ENCODE results near the gene TLNRD1. TPM values are rescaled to one million over a fixed set of nuclear protein-coding genes. Genes with fewer than 3 reads are reported as not detected.

TLNRD1 gene
- total RNA-seq, 1 experiment from 2014 or later: 24.7 TPM

DNA sequence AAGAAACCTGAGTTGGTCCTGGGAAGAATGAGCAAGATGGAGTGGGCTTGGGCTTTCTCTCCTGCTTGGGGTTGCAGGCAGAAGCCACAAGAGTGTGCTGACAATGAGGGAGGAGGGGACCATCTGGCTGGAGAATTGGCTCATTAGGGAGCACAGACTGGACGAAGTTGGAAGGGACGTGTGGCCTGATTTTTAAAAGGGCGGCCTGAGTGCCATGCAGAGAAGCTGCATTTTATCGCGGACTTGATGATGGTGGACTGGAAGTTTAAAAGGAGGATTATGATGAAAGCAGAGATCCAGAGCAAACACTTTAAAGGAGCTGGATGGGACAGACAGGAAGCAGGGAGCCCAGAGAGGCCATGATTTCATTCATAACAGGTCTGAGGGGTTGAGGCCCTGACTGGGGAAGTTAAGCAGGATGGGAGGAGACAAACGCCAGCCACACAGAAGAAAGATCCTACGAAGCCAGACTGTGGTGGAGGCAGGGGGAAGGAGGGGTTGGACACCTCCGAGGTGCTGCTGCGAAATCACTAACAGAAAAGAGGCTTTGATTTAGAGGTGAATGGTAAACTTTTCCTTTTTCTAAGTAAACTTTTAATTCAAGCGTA lies 23.6 kb downstream of the TLNRD1 start:
- ATAC-seq (no peak), DNase-seq (ENCODE audit: low read depth, low spot score) (no peak)
- Histone ChIP-seq H3K9me3 (ENCODE audit: control insufficient read depth, insufficient read depth, low read depth, low read length) (no peaks in the 10 kb centered on the region), H3K4me1 (ENCODE audit: control insufficient read depth, insufficient read depth, low read length) (0 out of 2 replicates have a peak, but pooled peaks cover 3% of the 10 kb centered on the region), H3K27me3 (ENCODE audit: control insufficient read depth, insufficient read depth, low read length) (no peaks in the 10 kb centered on the region), H3K4me3 (ENCODE audit: low read depth in 2 of 2, low read length in 2 of 2) (no peak overlapping the region), H3K27ac (ENCODE audit: low read length) (no peak overlapping the region), H3K36me3 (ENCODE audit: control insufficient read depth, insufficient read depth, low read length) (no peaks in the 10 kb centered on the region)
- CTCF ChIA-PET: no interaction called here
- in situ Hi-C loops (cut with HindIII; ENCODE audit: low pct_unique_long_range_greater_than_20kb, low sequenced_read_pairs): no loop called here
- intact Hi-C loops (cut with micrococcal nuclease; ENCODE audit: unreplicated experiment): no loop called here
- TF ChIP-seq TCF7L2 (IDR thresholded peaks at IDR 0.05; ENCODE audit: low read depth, low read length) (no peak), SIN3A (IDR thresholded peaks at IDR 0.05; ENCODE audit: borderline replicate concordance, insufficient read depth, low read depth, low read length) (no peak), POLR2AphosphoS5 (IDR thresholded peaks at IDR 0.05; ENCODE audit: low read depth, low read length) (no peak), CTCF (IDR thresholded peaks at IDR 0.05) (no peak)
- TF ChIP-seq, protein P1, sequence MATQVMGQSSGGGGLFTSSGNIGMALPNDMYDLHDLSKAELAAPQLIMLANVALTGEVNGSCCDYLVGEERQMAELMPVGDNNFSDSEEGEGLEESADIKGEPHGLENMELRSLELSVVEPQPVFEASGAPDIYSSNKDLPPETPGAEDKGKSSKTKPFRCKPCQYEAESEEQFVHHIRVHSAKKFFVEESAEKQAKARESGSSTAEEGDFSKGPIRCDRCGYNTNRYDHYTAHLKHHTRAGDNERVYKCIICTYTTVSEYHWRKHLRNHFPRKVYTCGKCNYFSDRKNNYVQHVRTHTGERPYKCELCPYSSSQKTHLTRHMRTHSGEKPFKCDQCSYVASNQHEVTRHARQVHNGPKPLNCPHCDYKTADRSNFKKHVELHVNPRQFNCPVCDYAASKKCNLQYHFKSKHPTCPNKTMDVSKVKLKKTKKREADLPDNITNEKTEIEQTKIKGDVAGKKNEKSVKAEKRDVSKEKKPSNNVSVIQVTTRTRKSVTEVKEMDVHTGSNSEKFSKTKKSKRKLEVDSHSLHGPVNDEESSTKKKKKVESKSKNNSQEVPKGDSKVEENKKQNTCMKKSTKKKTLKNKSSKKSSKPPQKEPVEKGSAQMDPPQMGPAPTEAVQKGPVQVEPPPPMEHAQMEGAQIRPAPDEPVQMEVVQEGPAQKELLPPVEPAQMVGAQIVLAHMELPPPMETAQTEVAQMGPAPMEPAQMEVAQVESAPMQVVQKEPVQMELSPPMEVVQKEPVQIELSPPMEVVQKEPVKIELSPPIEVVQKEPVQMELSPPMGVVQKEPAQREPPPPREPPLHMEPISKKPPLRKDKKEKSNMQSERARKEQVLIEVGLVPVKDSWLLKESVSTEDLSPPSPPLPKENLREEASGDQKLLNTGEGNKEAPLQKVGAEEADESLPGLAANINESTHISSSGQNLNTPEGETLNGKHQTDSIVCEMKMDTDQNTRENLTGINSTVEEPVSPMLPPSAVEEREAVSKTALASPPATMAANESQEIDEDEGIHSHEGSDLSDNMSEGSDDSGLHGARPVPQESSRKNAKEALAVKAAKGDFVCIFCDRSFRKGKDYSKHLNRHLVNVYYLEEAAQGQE (IDR thresholded peaks at IDR 0.05; ENCODE audit: insufficient read depth in 1 of 2, low read depth in 2 of 2, low read length in 1 of 2): no peak
- no TSS peak for BruUV-seq (replicated peaks)
- POLR2A ChIA-PET: no interaction called here

DNA sequence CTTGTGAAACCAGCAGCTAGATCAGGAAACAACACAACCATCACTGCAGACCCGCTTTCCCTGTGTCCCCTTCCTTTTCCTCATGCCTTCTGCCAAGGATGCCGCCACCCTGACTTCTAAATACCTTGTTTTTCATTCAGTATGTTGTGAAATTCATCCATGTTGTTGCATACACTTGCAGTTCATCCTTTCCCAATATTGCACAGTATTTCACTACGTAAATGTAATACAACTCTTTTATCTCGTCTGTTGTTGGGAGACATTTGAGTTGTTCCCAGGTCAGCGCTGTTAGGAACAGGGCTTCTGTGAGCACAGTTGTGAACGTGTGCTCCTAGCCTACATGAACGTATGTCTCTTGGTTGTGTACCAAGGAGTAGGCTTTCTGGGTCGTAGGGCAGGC lies 24.2 kb downstream of the TLNRD1 start:
- intact Hi-C loops (cut with micrococcal nuclease; ENCODE audit: unreplicated experiment) (no loop called here), in situ Hi-C loops (cut with HindIII; ENCODE audit: low pct_unique_long_range_greater_than_20kb, low sequenced_read_pairs) (no loop called here)
- ATAC-seq (no peak), DNase-seq (ENCODE audit: low read depth, low spot score) (no peak)
- no peaks in the 10 kb centered on the region for H3K27me3 ChIP-seq (ENCODE audit: control insufficient read depth, insufficient read depth, low read length)
- 0 out of 2 replicates have a peak, but pooled peaks cover 3% of the 10 kb centered on the region for H3K4me1 ChIP-seq (ENCODE audit: control insufficient read depth, insufficient read depth, low read length)
- no peak overlapping the region for H3K27ac ChIP-seq (ENCODE audit: low read length)
- ChIA-PET POLR2A (no interaction called here), CTCF (no interaction called here)
- no TSS peak for BruUV-seq (replicated peaks)
- no peak overlapping the region for H3K4me3 ChIP-seq (ENCODE audit: low read depth in 2 of 2, low read length in 2 of 2)
- H3K9me3 ChIP-seq (ENCODE audit: control insufficient read depth, insufficient read depth, low read depth, low read length): no peaks in the 10 kb centered on the region
- TF ChIP-seq SIN3A (IDR thresholded peaks at IDR 0.05; ENCODE audit: borderline replicate concordance, insufficient read depth, low read depth, low read length) (no peak), POLR2AphosphoS5 (IDR thresholded peaks at IDR 0.05; ENCODE audit: low read depth, low read length) (no peak), TCF7L2 (IDR thresholded peaks at IDR 0.05; ENCODE audit: low read depth, low read length) (no peak), CTCF (IDR thresholded peaks at IDR 0.05) (no peak)
- TF ChIP-seq, protein P1 (IDR thresholded peaks at IDR 0.05; ENCODE audit: insufficient read depth in 1 of 2, low read depth in 2 of 2, low read length in 1 of 2): no peak
- H3K36me3 ChIP-seq (ENCODE audit: control insufficient read depth, insufficient read depth, low read length): no peaks in the 10 kb centered on the region
